ENCODE results near the gene POLR2J.
"Not testable (repeated sequence)": the region's sequence is repeated elsewhere in the genome, so short reads cannot be mapped to it uniquely, and the experiment has no call there.

POLR2J gene
- long read RNA-seq, donor 1, transcript POLR2J-201 (4 exons, 932 nt): major isoform, 131 of 146 reads
- long read RNA-seq, donor 1, partial matches to known transcripts: 15 of 146 reads
- long read RNA-seq, donor 1, other reads (novel, unspliced or antisense): 0 of 146 reads
- long read RNA-seq, donor 2, transcript POLR2J-201 (4 exons, 932 nt): major isoform, 79 of 94 reads
- long read RNA-seq, donor 2, partial matches to known transcripts: 15 of 94 reads
- long read RNA-seq, donor 2, other reads (novel, unspliced or antisense): 0 of 94 reads
- long read RNA-seq, donor 3, transcript POLR2J-201 (4 exons, 932 nt): major isoform, 53 of 53 reads
- long read RNA-seq, donor 3, partial matches to known transcripts: 0 of 53 reads
- long read RNA-seq, donor 3, other reads (novel, unspliced or antisense): 0 of 53 reads
- long read RNA-seq, donor 4, transcript POLR2J-201 (4 exons, 932 nt): major isoform, 73 of 86 reads
- long read RNA-seq, donor 4, partial matches to known transcripts: 13 of 86 reads
- long read RNA-seq, donor 4, other reads (novel, unspliced or antisense): 0 of 86 reads
- long read RNA-seq, donor 5, transcript POLR2J-201 (4 exons, 932 nt): major isoform, 99 of 128 reads
- long read RNA-seq, donor 5, partial matches to known transcripts: 29 of 128 reads
- long read RNA-seq, donor 5, other reads (novel, unspliced or antisense): 0 of 128 reads
- long read RNA-seq, donor 6, transcript POLR2J-201 (4 exons, 932 nt): major isoform, 83 of 120 reads
- long read RNA-seq, donor 6, partial matches to known transcripts: 37 of 120 reads
- long read RNA-seq, donor 6, other reads (novel, unspliced or antisense): 0 of 120 reads
- long read RNA-seq, donor 7, transcript POLR2J-201 (4 exons, 932 nt): major isoform, 125 of 155 reads
- long read RNA-seq, donor 7, partial matches to known transcripts: 30 of 155 reads
- long read RNA-seq, donor 7, other reads (novel, unspliced or antisense): 0 of 155 reads
- long read RNA-seq, donor 8, transcript POLR2J-201 (4 exons, 932 nt): major isoform, 82 of 92 reads
- long read RNA-seq, donor 8, partial matches to known transcripts: 10 of 92 reads
- long read RNA-seq, donor 8, other reads (novel, unspliced or antisense): 0 of 92 reads

GRCh38 chr7:102478314-102479208 is at the start of gene POLR2J:
TSS of gene POLR2J (minus strand) at chr7:102478922. CDS start at chr7:102478860, 62 bp downstream.
- DNase-seq: peak; percentile 74

DNA sequence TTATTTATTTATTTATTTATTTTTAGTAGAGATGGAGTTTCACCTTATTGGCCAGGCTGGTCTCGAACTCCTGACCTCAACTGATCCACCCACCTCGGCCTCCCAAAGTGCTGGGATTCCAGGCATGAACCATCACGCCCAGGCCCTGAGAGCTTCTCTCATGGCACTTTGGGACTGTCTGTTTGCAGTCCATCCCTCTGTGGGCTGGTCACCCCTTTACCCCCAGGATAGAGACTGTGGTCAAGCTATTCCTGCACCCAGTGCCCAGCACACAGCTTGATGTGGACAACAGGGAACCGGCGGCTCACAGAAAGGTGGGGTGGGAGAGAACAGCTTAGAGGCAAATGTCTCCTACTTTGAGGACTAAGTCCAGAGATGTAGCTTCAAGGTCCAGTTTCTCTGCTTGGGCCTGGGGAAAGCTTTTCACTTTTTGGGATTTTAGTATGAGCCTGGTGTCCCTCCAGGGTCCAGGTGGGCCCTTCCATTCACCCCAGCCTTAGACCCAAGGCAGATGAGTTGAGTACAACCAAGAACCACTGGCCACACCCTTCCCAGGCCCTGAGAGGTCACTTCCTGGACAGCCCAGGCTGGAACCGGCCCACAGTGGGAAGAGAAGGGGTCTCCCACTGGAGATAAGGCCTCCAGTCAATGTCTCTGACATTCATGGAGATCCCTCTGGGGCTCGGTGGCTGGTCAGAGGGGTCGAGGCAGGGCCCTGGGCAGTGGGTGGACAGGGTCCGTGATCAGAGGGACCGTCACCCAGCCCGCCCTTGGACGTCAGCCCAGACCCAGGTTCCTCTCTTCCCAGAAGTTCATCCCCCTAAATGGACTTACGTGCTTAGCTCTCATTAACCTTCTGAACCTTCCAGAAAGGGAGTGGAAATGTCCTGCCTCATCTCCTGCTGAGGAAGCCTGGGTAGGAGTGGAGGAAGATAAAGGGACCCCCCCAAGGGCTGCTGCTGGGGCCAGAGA is 49.4 kb upstream of the POLR2J start:
- not testable (repeated sequence) for DNase-seq

DNA sequence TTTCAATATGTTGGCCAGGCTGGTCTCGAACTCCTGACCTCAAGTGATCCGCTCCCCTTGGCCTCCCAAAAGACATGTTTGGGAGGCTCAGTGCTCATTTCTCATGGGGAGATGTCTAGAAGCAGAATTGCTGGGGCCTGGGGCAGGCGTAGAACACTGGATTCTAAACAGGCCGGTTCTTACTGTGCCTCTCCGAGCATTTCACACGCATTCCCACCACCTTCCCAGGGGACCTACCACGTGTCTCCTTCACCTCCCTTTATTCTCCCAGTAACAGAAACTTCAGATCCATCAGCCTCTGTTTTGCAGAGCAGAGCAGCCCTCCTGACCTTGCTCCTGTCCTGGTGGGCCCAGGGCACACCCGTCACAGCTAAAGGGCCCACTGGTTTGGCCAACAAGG is 48.5 kb upstream of the POLR2J start:
- DNase-seq: not testable (repeated sequence)

- DNase-seq: not testable (repeated sequence)
Observed at GRCh38 chr7:102524803-102525202, 46.1 kb upstream of the POLR2J start.

DNA sequence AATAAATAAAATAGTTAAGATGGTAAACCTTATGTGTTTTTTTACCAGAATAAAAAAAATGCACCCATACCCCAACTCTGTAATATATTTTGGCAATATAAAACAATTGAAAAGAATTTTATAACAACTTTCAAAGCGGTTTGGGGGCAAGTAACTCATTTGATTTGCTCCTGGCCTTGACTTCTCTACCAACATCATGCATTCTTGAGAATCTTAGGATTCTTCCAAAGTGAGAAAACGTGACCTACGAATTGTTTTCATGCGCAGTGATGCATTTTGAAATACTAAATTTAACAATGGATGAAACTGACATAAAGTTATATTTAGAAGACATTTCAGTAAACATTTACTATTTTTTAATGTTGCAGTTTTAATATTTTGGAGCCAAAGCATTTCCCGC is 42.1 kb upstream of the POLR2J start:
- DNase-seq: not testable (repeated sequence)

DNA sequence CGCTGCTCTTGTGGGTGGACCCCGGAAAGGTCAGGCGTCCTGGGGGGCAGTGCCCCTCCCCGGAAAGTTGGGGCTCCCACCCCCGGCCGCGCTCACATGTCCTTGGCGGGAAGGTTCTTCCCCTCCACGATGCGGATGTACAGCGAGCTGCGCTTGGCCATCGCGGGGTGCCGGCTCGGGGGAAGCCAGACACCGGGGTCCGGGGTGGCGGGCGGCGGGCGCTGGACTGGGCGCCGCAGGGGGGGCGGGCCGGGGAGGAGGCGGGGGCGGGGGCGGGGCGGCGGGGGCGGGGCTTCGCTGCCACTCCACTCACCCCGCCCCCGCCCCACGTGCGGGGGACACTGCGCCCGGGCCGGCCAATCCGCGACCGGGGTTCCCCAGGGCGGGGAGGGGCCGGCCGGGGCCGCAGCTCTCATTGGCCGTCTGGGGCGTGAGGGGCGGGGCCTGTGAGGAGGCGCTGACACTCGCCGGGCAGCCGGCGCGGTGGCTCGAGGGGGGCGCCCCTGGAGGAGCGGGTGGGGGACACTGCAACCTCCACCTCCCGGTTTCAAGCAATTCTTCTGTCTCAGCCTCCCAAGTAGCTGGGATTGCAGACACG is 38.9 kb upstream of the POLR2J start, which contains the start of gene RASA4B:
RASA4B (minus strand) TSS at position 228 of the 598 bp plus-strand sequence; CDS start at position 161, 67 bp downstream.
- not testable (repeated sequence) for DNase-seq

GRCh38 chr7:102516951-102517350 is 38.2 kb upstream of the POLR2J start:
- DNase-seq: not testable (repeated sequence)

DNA sequence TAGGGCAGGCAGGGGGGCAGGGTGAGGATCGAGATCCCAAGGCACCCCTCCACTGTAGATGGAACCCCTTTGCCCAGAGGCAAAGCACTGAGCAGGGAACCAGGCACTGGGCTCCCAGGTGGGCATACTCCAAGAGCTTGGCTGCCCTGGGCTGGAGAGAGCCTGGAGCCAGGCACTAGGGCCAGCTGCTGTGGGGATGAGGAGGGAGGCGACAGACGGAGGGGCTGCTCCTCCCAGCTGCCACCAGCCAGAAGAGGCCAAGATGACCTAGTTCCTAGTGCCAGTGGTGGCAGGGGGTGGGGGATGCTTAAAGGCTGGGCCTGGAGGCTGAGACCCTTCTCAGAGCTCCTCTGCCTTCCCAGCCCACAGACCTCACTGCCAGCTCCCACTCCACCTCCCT is 37.2 kb upstream of the POLR2J start:
- DNase-seq: not testable (repeated sequence)

GRCh38 chr7:102514881-102515721 is 36.4 kb upstream of the POLR2J start:
- not testable (repeated sequence) for DNase-seq

GRCh38 chr7:102512642-102513221 is 34.0 kb upstream of the POLR2J start:
- DNase-seq: peak; percentile 31

DNA sequence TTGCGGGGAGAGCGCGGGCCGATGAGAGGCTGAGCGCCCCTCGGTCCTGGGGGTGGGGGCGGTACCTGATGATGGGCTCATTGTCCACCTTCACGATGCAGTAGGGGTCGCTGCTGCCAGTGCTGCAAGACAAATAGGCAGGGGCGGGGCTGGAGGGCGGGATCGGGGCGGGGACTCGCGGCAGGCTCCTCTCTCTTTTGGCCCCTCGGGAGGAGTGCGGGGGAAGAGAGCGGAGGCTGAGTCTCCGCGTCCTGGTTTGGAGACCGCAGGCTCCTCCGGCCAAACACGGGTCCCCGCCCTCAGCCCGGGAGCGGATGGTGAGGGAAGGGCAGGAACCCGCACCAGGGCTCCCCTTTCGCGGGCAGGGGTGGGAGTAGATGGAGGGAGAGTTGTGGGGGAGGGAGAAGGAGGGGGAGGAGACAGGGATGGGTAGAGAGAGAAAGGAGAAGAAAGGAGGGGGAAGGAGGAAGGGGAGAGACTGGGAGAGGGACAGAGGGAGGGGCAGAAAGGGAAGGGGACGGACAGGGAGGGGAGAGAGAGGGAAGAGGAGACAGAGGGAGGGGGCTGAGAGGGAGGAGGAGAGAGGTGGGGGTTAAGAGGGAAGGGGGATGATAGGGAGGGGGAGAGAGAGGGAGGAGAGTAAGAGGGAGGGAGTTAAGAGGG is 33.3 kb upstream of the POLR2J start:
- not testable (repeated sequence) for DNase-seq

DNA sequence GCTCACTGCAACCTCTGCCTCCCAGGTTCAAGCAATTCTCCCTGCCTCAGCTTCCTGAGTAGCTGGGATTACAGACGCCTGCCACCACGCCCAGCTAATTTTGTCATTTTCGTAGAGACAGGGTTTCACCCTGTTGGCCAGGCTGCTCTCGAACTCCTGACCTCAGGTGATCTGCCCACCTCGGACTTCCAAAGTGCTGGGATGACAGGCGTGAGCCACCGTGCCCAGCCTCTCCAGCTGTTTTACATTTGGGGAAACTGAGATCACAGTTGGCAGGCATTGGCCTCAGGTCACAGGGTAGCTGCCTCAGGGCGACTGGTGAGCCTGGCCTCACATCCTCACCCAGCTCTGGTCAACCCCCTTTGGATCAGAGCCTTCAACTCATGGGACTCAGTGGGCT is 31.9 kb upstream of the POLR2J start:
- DNase-seq: not testable (repeated sequence)

DNA sequence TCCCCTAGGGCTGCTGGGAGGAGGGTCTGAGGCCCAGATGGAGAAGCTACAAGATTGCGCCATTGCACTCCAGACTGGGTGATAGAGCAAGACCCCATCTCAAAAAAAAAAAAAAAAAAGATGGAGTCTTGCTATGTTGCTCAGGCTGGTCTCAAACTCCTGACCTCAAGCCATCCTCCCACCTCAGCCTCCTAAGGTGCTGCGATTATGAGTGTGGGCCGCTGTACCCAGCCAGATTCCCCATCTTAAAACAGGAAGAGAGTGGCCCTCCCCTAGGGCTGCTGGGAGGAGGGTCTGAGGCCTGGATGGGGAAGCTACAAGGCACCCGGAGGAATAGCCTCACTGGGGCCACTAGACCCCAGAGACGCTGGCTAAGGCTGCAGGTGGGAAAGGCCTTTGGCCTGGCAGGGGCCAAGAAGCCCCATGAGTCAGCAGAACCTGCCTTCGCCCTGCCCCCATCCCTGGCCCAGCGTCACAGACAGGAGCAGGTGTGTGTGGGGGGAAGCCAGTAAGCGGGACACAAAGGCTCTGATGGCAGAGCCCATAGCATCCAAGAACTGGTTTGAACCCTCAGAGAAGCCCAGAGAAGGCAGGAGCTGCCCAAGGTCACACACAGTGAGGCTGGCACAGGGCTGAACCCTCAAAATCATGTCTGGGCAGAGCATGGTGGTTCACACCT is 28.8 kb upstream of the POLR2J start:
- DNase-seq: not testable (repeated sequence)

DNA sequence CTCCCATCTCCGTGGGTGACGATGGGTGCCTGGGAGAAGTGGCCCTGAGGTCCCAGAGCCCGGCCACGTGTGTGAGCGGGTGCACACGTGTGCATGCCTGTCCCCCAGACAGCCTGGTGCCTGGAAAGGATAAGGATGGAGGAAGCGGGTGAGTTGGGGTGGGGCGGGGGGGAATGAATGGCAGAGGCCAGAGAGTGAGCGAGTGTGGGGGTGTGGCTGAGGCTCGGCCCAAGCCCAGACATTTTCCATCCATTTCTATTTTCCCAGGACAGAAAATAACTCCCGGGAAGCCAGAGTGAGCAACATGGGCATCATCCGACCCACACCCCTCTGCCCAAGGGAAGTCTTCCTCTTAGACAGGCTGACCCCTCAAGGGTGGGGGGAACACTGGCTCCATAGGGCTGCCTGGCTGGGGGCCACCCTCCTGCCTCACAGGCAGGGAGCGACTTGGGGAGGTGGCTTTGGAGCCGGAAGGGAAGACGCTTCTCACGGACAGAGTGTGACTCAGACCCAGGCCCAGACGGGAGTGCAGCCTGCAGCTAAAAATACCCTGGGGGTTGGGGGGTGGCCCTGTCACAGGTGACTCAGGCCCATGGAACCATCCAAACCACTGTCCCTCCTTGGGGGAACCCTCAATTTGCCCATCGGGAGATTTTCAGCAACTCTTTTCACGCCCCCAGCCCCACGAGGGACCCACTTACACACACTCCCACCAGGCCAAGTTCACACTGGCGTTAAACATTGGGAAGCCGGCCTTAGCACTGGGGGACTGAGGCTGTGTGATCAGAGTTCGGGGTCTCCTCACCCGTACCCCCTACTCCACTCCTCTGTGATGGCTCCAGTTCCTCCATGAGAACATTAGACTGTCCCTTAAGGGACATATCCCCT is 26.8 kb upstream of the POLR2J start:
- DNase-seq: not testable (repeated sequence)

- DNase-seq: not testable (repeated sequence)
Observed at GRCh38 chr7:102503141-102503540, 24.4 kb upstream of the POLR2J start.

- DNase-seq: not testable (repeated sequence)
Observed at GRCh38 chr7:102498321-102498720, 19.6 kb upstream of the POLR2J start.

Data from right kidney (tissue), 9 donors.